NCI-H1048 (cell line): ENCODE measurements around the gene MCOLN2.
A peak's percentile ranks its signal among the peaks of the same experiment; 100 is the strongest.

ENCODE experiments used
- DNase-seq: peaks from one replicate; lab custom pipeline; 2025; lab: John Stamatoyannopoulos, UW

MCOLN2 gene

GRCh38 chr1:84892705-84893618 lies 104.0 kb downstream of the MCOLN2 start, which contains the start of gene LPAR3:
TSS of gene LPAR3 (minus strand) at chr1:84893206. CDS start at chr1:84866120, 27,086 bp downstream.
- DNase-seq, result peak; percentile 9

DNA sequence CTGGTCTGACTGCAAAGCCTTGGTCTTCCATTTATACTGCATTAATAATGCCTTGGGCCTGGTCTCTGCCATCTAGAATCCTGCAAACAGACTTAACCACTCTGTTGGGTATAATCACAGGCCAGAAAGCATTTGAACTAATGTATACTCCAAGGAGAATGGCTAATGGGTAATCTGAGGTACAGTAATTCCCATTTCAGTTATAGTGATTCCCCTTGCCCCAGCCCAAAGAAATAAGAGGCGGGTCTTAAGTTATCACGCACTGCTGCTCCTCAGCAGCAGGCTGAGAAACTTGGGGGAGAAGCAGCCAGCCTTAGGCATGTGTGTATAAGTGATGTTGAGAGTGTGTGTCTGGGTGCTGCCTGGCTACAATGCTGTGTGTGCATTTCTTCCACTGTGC lies 106.3 kb downstream of the MCOLN2 start:
- DNase-seq, result no peak

- no peak for DNase-seq
These were observed 107.5 kb downstream of the MCOLN2 start for GRCh38 chr1:84889437-84889836.

- DNase-seq, result no peak
These were observed 108.2 kb downstream of the MCOLN2 start for GRCh38 chr1:84888753-84889152.

DNA sequence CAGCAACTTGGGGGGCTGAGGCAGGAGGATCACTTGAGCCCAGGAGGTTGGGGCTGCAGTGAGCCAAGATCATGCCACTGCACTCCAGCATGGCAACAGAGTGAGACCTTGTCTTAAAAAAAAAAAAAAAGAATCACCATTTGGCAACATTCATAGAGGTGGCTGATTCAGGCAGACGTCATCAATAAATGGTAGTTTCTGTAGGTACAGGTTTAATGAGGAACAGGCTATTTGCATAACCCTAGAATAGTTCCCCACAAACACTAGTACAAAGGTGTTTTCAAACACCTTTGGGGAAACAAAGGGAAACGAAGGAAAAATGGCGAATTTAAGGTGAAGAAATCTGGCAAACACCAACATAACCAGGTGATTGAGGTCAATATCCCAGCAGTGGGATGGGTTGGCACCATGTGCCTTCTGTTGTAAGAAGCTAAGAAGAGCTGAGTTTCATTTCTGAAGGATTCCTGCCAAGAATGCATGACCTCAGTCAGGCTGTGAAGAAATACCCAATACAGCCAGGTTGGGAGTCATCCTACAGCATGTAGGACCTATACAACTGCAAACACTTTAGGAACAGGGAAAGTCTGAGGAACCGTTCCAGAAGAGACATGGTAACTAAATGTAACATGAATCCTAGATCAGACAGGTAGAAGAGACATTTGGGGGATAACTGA lies 109.5 kb downstream of the MCOLN2 start:
- no peak for DNase-seq

GRCh38 chr1:84885469-84885868 lies 111.4 kb downstream of the MCOLN2 start:
- DNase-seq, result no peak

DNA sequence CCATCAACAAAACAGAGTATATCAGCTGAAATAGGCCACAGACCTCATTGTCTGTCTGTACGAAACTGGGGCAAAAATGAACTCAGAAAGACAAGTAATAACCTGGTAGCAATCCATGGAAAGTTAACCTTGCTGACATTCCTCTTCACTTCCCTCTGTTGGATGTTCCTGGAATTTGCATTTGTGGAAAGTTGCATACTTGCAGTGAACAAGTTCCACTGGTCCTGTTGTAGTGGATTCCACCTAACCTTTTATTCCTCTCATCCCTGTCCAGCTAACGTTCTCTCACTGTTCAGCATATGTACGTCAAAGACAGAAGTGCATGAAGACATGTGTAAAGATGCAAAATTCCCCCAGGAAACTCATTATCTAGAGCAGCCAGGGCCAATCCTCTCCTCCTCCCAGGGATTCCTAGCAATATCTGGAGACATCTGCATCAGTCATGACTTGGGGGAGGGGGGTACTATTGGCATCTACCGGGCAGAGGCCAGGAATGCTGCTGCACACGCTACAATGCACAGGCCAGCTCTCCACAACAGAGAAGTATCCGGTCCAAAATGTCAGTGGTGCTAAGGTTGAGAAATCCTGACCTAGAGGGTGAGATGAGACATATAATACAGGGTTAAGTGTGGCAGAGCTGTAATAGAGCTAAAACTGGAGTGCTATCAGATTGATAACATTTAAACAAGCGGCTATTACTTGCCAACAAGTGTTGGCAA lies 112.1 kb downstream of the MCOLN2 start:
- no peak for DNase-seq

- no peak for DNase-seq
These were observed 113.6 kb downstream of the MCOLN2 start for GRCh38 chr1:84883286-84883685.

GRCh38 chr1:84877592-84877991 lies 119.3 kb downstream of the MCOLN2 start:
- no peak for DNase-seq

GRCh38 chr1:84876353-84876752 lies 120.6 kb downstream of the MCOLN2 start:
- no peak for DNase-seq
